ENCODE data around the gene NUAK2.

NUAK2 gene

DNA sequence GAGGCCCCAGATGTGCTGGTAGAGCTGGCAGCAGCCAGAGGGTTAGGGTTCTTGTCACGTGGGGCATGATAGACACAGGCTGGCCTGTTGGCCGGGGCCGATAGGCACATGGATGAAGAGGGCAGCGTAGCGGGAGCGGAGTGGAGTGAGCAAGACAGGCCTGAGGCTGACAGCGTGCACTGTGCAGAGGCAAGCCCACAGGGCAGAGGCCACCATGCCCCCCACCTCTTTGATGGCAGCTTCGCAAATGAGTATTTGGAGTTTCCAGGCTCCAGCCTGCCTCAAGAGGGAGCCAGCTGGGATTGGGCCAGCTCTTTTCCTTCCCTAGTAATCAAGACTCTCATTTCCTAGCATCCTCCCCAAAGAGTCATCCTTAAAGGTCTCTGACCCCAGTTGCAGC lies 50.3 kb downstream of the NUAK2 start:
- no peak for DNase-seq

DNA sequence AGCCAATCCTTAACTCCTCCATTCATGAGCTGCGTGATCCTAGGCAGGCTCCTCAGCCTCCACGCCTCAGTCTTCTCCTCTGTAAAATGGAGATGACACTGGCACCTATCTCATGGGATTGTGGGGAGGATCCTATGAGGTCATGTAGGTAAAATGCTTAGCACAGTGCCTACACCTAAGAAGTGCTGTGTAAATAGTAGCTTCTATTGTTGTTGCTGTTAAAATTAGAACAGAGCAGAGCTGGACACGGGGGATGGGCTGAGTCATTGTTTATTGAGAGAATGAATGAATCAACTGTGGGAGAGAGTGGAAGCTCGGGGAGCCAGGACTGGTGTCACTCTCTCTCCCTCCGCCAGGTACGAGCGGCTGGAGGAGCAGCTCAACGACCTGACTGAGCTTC lies 50.8 kb downstream of the NUAK2 start:
- no peak for DNase-seq

DNA sequence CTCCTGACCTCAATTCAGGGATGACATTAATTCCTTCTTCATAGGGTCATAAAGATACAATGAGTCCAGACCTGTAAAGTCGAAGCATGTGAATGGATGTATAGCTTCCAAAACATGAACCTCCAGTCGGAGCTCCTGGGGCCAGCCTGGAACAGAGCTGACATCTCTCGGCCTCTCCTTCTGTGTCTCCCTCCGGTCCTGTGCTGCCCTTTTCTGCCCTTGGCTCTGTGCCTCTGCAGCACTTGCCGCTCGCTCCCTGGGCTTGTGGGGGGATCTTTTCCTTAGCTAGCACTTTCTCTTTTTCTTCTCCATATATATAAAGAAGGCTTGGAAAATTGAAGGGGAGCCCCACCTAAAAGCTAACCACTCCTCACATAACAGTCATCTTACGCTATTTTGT lies 51.3 kb downstream of the NUAK2 start:
- no peak for DNase-seq

DNA sequence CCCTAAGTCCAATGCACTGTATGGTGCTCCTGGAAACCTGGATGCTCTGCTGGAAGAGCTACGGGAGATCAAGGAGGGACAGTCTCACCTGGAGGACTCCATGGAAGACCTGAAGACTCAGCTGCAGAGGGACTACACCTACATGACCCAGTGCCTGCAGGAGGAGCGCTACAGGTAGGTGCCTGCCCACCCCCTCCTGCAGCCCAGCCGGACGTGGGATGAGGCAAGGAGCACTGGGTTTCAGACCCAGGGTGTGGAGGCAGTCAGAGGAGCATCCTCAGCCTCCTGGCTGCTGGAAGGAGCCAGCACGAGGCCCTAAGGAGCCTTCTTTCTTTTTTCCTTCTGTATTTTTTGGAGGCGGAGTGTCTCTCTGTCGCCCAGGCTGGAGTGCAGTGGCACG lies 51.8 kb downstream of the NUAK2 start:
- no peak for DNase-seq

DNA sequence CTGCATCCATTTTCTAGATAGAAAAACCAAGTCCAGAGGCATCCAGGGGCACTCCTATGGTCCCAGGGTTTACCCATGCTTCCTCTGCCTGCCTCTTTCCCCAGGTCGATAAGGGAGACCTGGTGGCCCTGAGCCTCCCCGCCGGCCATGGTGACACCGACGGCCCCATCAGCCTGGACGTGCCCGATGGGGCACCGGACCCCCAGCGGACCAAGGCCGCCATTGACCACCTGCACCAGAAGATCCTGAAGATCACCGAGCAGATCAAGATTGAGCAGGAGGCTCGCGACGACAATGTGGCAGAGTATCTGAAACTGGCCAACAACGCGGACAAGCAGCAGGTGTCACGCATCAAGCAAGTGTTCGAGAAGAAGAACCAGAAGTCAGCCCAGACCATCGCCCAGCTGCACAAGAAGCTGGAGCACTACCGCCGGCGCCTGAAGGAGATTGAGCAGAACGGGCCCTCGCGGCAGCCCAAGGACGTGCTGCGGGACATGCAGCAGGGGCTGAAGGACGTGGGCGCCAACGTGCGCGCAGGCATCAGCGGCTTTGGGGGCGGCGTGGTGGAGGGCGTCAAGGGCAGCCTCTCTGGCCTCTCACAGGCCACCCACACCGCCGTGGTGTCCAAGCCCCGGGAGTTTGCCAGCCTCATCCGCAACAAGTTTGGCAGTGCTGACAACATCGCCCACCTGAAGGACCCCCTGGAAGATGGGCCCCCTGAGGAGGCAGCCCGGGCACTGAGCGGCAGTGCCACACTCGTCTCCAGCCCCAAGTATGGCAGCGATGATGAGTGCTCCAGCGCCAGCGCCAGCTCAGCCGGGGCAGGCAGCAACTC lies 52.5 kb downstream of the NUAK2 start:
- DNase-seq = no peak

DNA sequence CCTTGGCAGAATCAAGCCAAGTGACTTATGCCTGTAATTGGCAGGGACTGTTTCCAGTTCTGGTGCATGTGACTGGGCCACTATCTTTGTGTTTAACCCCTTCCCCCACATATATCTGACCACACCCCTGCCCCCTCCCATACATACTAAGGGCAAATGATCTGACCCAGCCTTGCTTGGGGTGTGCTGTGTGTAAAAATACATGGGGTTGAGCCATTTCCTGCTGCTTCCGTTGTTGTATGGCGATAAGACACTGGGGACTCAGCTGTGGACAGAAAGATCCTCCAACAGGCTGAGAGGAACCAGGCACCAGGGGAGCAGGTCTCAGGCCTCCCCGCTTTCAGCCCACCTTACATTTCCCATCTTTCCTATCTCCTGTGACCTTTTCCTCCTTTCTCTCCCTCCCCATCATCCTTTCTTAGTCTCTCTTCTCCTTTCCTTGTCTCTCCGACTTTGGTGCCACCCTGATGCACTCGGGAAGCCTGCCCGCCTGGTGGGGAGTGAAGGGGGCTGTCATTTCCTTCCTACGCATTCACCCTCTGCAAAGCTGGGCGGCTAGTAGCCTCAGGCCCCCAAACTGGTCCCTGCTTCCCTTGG lies 54.1 kb downstream of the NUAK2 start:
- DNase-seq = no peak

DNA sequence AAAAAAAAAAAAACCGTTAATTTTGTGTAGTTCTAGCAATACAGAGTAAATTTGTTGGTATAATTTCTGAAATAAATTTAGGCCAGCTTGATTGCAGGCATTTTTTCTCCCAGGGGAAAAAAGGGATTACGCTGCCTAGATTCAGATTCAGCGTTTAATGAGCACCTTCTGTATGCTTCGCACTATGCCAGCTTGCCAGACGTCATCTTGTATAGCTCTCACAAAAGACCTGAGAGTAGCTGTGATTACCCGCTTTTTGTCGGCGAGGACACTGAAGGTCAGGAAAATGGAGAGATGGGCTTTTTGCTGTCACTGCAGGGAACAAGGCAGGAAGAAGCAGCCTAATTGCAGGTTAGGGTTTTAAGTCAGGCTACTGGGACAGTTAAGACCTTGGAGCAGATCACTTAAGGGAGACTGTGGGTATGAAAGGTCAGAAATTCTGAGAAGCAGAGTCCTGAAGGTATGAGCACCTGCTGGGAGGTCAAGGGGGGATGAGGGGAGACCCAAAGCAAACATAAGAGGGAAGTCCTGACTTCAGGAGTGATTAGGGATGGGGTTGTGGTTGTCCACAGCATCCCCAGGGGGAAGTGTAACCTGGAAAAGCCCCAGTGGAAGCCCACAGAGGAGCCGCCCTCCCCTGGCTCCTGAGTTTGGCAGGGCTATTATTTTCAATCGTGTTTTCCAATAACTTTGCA lies 54.8 kb downstream of the NUAK2 start:
- no peak for DNase-seq

DNA sequence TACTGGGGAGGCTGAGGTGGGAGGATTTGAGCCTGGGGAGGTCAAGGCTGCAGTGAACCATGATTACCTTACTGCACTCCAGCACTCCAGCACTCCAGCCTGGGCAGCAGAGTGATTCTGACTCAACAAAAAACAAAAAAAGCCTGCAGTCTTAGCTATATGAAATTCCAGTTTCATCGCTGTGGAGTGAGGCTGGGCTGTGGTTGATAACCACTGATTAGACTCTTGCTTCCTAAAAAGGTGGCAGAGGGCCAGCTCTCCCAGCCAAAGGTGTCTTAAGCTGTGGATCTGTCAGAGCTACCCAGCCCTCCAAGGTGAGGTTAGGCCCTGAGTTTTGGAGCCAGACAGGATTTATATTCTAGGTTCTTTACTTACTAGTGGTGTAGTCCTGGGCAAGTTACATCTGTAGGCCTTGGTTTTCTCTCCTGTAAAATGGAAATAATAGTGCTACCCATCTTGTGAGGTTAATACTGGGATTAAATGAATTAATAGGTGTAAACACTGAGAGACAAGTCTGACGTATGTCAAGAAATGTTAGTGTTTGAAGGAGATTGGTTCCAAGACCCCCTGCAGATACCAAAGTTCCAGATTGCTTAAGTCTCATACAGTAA lies 57.9 kb downstream of the NUAK2 start:
- no peak for DNase-seq

DNA sequence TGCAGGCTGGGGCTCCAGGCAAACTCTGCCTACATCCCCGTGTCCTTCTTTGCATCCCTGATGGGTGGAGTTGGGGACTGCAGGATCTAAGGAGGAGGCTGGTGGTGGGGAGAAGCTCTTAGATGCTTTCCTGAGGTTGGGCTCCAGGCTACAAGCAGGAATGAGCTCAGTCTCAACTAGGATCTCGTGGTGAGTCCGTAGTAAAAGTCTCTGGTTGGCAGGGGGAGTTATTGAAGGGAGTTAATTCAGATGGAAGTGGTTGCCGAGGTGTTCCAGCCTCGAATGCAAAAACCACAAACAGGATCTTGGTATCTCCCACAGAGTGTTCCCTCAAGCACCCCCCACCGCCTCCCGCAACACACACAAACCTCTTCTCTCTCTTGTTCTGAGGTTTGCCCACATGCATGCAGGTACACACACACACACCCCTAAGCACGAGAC lies 58.8 kb downstream of the NUAK2 start:
- DNase-seq = peak in 1 of 2 donors; percentile 24

DNA sequence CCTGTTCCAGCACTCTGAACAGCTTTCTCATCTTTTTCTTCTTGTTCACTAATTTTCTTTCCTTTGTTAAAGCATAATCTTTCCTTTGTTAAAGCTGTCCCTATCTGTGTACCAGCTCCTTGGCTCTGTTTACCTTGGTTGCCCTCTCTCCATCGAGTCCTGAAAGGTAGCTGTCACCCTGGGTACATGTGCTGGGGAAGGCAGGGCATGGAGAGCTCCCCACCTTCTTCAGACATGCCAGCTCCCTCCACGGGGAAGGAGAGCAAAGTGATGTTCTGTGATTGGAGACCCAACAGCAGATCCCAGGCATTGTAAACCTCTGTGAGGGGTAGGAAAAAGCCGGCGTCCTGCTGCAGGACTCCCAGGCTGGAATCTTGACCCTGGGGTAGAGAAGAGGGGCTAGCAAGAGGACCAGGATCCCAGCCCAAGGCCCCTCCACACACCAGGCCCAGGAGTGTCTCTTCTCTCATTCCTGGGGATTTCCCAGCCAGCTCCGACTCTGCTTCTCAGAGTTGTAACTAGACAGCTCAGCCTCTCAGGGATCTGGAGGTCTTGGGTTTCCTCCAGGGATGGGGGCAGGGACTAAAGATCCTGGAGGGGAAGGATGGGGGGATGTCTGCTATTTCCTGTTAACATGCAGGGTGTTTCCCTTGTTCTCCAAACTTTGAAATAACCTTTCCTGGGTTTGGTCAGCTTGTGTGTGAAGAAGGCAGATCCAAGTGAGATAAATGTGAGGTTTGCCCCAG lies 59.4 kb downstream of the NUAK2 start:
- DNase-seq = no peak

DNA sequence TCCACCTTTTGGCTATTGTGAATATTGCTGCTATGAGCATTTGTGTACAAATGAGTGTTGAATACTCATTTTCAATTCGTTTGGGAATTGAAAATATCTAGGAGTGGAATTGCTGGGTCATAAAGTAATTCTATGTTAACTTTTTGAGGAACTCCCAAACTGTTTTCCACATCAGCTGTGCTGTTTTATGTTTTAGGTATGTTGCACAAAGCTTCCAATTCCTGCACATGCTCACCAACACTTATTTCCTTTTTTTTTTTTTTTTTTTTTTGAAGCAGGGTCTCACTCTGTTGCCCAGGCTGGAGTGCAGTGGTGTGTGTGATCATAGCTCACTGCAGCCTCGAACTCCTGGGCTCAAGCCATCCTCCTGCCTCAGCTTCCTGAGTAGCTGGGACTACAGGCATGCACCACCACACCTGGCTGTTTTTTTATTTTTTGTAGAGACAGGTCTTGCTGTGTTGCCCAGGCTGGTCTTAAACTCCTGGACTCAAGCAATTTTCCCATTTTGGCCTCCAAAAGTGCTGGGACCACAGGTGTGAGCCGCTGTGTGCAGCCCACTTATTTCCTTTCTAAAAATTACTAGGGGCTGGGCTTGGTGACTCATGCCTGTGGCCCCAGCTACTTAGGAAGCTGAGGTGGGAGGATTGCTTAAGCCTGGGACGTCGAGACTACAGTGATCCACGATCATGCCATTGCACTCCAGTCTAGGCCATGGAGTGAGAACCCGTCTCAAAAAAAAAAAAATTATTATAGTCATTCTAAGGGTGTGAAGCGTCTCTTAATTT lies 60.4 kb downstream of the NUAK2 start:
- DNase-seq = peak; percentile 77 to 92

DNA sequence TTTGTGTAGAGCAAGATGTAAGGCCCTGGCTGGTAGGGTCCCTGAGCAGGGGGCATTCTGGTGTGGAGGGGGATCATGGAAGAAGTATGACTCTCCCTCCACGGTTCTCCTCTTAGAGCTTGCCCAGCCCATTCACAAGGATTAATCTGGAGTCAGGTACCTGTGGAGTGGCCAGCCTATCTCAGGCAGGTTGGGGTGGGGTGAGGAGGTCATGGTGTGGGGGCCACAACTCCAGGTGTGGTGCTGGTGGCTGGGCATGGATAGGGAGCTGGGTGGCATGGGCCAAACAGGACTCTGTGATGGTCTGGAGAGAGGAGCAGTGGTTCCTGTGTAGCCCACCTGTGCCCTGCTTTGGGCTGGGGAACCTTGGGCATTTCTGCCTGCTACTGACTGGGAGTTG lies 61.5 kb downstream of the NUAK2 start:
- DNase-seq = no peak

DNA sequence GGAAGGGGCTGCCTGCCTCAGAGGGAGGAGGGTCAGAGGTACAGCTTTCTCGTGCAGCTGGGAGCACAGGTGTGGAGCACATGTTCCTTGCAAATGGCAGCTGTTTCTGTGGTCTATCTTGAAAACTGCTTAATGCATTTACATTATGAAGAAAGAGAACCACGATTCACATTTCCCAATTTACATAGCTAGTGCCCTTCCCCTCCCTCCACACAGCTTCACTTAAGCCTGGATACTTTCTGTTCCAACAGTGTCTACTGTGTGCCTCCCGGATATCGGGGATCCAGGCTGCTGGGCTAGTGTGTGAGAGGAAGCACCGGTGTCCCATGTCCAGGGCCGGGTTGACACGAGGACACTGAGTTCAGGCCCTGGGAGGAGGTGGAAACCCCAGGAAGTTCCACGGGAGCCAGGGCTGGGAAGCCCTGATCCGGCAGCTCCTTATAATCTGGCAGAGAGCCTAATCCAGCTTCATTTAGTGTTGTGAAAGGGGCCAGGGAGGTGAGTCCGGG lies 62.2 kb downstream of the NUAK2 start:
- DNase-seq = peak; percentile 50 to 54

DNA sequence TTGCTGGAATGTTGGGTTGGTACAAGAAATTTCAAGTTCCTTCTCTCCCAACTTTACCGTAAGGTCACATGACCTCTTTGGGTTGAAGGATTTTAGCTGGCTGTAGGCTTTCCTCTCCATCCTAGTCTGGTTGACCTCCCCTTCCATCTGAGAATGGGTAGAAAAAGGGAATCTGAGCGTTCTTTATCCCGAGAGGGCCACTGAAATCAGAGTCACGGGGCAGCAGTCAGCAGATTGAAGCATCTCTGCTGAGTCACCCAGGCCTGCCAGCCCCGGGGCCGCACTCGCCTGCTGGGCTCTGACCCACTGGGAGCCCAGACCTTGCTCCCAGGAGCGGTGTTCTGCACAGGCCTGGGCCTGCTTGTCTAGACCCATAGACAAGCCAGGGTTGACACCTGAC lies 62.8 kb downstream of the NUAK2 start:
- DNase-seq = peak; percentile 55 to 86

DNA sequence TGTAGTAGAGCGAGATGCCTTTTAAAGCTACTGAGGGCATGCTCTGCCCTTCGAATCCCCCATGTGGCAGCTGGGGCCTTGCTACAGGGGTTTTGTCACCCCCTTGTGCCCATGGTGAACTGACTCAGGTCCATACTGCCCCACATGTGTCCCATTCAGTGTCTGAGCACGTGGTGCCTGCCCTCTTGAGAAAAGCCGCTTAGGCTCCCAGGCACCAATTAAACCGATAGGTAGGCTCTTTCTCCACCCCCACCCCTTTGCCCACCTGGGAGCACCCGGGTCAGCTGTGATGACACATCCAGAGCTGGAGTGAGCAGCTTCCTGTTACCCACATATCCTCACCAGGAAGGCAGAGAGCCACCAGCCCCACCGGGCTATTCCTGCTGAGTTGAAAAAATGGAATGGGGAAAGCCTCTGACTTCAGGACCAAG lies 63.3 kb downstream of the NUAK2 start:
- DNase-seq = peak in 1 of 2 donors; percentile 41

DNA sequence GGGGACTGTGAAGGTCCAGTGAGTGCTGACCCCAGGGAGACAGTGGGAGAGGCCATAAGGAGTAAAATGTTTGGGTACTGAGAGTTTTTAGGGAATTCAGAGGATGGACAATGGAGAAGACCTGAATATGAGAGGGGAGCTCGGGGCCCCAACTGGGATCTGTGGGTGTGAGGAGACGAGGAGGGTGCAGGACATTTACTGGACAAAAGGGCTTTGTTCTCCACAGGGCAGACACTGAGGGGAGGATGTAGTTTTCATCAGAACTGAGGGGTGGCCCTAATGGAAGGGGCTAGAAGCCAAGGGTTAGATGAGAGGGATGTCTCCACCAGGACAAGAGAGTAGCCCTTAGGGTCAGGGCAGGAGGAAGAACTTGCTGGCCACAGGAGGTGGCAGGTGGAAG lies 63.8 kb downstream of the NUAK2 start:
- no peak for DNase-seq

DNA sequence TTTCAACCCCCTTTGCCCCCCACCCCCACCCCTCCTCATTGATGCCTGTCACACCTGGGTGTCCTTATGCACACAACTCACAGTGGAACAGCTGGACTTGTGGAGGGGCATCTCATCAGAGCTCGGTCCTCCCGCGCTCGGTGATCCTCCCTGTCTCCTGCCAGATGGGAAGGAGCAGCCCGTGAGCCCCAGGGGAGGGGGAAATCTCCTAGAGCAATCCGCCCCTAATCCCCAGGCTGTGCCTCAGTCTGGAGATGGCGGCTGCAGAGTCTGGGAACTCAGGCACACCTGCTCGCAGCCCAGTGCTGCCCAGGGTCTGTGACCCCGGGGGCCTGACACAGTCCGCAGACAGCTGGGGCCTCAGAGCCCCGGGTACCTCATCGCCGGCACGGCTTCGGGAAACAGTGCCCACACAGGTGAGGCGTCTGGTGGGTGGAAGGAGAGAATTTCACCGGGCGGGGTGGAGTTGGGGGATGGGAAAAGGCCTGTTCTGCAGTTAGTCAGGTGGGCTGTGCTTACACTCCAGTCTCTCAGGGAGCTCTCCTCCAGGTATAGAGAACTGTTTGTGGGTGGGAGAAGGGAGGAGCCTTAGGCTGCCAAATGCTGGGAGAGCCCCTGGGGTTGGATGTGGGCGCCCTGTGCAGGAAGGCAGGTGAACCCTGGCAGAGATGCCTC lies 64.5 kb downstream of the NUAK2 start:
- no peak for DNase-seq

DNA sequence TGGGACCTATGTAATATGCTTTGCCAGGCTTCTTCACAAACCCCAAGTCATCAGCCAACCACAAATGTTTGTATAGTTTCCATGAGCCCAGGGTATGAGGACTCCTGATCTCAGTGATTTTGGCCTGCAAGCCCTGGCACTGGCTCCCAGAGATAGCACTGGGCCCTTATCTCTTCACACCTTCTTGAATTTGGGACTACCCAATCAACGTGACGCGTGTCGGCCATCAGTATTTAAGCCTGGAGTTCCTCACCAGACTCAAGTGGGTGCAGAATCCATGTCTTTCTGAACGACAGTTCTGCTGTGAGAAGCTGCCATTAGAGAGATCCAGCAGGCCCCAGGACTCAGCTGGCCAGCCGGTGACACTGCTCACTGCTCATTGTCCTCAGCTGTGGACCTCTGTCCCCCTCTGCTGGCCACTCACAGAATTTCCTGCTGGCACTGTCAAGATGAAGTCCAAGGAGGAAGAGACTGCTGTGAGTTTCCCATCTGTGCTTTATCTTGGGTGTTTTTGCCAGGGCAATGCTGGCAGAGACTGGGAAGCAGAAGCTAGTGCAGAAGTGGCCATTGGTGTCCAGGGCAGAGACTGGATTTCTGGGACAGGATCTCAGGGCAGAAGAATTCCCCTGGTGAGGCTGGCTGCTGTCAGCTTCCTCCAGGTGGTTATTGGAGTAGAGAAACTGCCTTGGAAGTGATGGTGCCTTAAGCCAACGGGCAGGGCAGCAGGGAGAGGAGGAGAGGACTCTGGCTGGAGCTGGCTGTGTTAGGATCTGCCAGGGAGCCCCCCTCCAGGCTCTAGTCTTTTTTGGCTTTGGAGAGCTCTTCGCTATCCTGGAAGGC lies 65.4 kb downstream of the NUAK2 start:
- DNase-seq = peak; percentile 93 to 94

Data from inflammatory macrophage (primary cell).